Endodermal cell (in vitro differentiated cells): ENCODE measurements around the gene PRPF6. TPM values are rescaled to one million over a fixed set of nuclear protein-coding genes. Genes with fewer than 3 reads are reported as not detected.
A peak's percentile ranks its signal among the peaks of the same experiment; 100 is the strongest.

Source experiments
- DNase-seq: peaks from one replicate; pipeline ENCODE4 v3.0.0-alpha.2; 2017
- H3K27ac ChIP-seq: 2 replicates; pipeline ENCODE4 v1.5.1; 2013; ENCODE audit warnings: mild to moderate bottlenecking, low read depth, low read length, moderate library complexity
- H3K27me3 ChIP-seq: 2 replicates; pipeline ENCODE4 v1.6.1; 2013; ENCODE audit warnings: mild to moderate bottlenecking, low read length, moderate library complexity; ENCODE audit not compliant: insufficient read depth, control insufficient read depth, poor library complexity, severe bottlenecking
- H3K36me3 ChIP-seq: 2 replicates; pipeline ENCODE4 v1.7.0; 2013; ENCODE audit warnings: mild to moderate bottlenecking, low read length, moderate library complexity; ENCODE audit not compliant: control insufficient read depth, insufficient read depth
- H3K4me1 ChIP-seq: one replicate; pipeline ENCODE4 v1.7.0; 2013; ENCODE audit warnings: low read length; ENCODE audit not compliant: control insufficient read depth, insufficient read depth
- H3K4me3 ChIP-seq: 2 replicates; pipeline ENCODE4 v1.5.1; 2013; ENCODE audit warnings: mild to moderate bottlenecking, low read length, moderate library complexity
- H3K9ac ChIP-seq: 2 replicates; pipeline ENCODE4 v1.6.1; 2013; ENCODE audit warnings: mild to moderate bottlenecking, low read length, moderate library complexity; ENCODE audit not compliant: poor library complexity, severe bottlenecking; ENCODE audit errors: extremely low read depth
- H3K9me3 ChIP-seq: 2 replicates; pipeline ENCODE4 v1.6.1; 2013; ENCODE audit warnings: mild to moderate bottlenecking, low read length, moderate library complexity; ENCODE audit not compliant: control insufficient read depth
- H3K27ac Mint-ChIP-seq: 2 replicates; pipeline ENCODE4 v1.8.0; 2020; ENCODE audit warnings: mixed read lengths
- H3K27me3 Mint-ChIP-seq: 2 replicates; pipeline ENCODE4 v1.8.0; 2021; ENCODE audit warnings: mild to moderate bottlenecking, mixed read lengths; ENCODE audit not compliant: insufficient read depth
- H3K36me3 Mint-ChIP-seq: 2 replicates; pipeline ENCODE4 v1.8.0; 2020; ENCODE audit warnings: low read depth, mixed read lengths
- H3K4me1 Mint-ChIP-seq: 2 replicates; pipeline ENCODE4 v1.8.0; 2020; ENCODE audit warnings: mixed read lengths
- H3K4me3 Mint-ChIP-seq: 2 replicates; pipeline ENCODE4 v1.8.0; 2020; ENCODE audit warnings: mild to moderate bottlenecking, moderate library complexity, mixed read lengths
- H3K9me3 Mint-ChIP-seq: 2 replicates; pipeline ENCODE4 v1.8.0; 2020; ENCODE audit warnings: mild to moderate bottlenecking, mixed read lengths
- WGBS, 2 experiments: methylation state at CpG; one replicate each; pipeline versions ENCODE4 v1.1.5 to v1.1.7; 2013; ENCODE audit warnings: missing lambda C conversion rate in 2 of 2, mixed read lengths in 1 of 2; ENCODE audit not compliant: insufficient coverage in 1 of 2, insufficient read length in 1 of 2; 5-methylcytosine and 5-hydroxymethylcytosine counted together
- total RNA-seq, 2 donors: library from RNA; stranded (reverse); fragmentation: NEBNext Ultra II Directional in 1 of 2; extraction: Animal tissue kit (Norgen Biotek cat#: 25700) in 1 of 2; gene quantifications; 2 replicates in 1 of 2; 3 replicates in 1 of 2; pipeline ENCODE4 v1.2.1, GENCODE V29; 2021
- TF ChIP-seq, protein P1 (sequence below): fragments of 200-600 bp; sonication (generic); conservative IDR thresholded peaks from 2 replicates; pipeline ENCODE4 v1.5.0; 2021; ENCODE audit warnings: antibody characterized with exemption, mild to moderate bottlenecking

Gene PRPF6
- total RNA-seq, 2 donors from 2014 or later, result 73.3 to 73.9 TPM

DNA sequence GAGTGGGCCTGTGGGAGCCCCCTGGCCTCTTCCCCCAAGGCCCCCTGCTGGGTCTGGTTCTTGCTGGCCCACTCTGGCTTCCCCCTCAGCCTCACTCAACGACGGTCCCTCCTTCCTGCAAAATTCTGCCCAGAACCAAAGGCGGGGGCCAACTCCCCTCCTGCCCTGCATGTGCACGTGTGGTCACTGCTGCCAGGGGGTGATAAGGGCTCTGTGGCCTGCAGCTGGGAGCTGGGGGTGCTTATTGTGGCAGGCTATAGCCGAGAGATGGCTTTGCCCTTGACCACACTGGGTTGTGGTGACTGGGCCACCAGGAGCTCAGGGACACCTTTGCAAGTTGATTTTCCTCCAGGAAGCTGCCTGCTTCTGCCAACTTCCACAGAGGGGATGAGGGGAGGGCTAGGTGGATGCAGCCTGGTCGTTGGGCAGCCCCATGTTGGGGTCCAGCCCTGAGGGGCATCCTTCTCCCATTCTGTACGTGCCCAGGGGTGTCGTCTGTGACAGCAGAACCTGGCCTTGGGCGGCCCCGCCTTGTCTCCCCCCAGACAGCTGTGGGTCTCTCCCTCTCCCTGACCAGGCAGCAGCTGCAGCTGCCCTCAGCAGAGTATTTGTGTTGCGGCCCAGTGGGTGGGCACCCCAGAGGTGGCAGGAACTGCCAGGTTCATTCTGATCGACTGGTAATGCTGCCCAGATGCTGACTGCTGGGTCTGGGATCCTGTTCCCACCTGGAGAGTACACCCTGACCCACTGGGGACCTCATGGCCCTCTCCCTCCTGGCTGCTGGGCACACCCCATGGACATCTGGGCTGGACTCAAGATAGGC, 87.7 kb downstream of the PRPF6 start:
- Histone ChIP-seq H3K27me3 (no peaks in the 10 kb centered on the region), H3K27ac (no peak overlapping the region), H3K4me1 (no peaks in the 10 kb centered on the region), H3K36me3 (no peaks in the 10 kb centered on the region), H3K9me3 (no peaks in the 10 kb centered on the region), H3K9ac (no peak overlapping the region), H3K4me3 (no peak overlapping the region)
- Mint-ChIP-seq H3K9me3 (no peaks in the 10 kb centered on the region), H3K36me3 (peaks cover 4% of the 10 kb centered on the region), H3K27me3 (peaks cover 3% of the 10 kb centered on the region), H3K27ac (no peak overlapping the region), H3K4me1 (peaks cover 14% of the 10 kb centered on the region), H3K4me3 (no peak overlapping the region)
- WGBS, 2 experiments, result 86% methylated on average over 8 to 12 of the region's 12 CpGs
- DNase-seq, result no peak
- TF ChIP-seq, protein P1, sequence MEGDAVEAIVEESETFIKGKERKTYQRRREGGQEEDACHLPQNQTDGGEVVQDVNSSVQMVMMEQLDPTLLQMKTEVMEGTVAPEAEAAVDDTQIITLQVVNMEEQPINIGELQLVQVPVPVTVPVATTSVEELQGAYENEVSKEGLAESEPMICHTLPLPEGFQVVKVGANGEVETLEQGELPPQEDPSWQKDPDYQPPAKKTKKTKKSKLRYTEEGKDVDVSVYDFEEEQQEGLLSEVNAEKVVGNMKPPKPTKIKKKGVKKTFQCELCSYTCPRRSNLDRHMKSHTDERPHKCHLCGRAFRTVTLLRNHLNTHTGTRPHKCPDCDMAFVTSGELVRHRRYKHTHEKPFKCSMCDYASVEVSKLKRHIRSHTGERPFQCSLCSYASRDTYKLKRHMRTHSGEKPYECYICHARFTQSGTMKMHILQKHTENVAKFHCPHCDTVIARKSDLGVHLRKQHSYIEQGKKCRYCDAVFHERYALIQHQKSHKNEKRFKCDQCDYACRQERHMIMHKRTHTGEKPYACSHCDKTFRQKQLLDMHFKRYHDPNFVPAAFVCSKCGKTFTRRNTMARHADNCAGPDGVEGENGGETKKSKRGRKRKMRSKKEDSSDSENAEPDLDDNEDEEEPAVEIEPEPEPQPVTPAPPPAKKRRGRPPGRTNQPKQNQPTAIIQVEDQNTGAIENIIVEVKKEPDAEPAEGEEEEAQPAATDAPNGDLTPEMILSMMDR, result no peak

DNA sequence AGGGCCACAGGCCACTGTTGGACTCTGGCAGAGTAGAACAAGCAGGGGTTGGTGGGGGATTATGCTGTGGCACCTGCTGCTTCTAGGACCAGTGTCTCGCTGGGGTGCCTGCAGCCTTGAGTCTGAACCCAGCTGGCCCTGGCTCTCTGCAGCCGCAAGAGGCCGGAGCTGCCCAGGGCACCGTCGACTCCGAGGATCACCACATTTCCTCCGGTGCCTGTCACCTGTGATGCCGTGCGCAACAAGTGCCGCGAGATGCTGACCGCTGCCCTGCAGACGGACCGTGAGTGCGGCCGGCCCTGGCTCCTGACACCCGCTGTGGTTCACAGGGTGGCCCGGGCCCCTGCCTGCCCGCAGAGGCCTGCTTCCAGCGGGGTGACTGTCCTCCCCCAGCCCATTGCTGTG, 88.3 kb downstream of the PRPF6 start:
- peaks cover 4% of the 10 kb centered on the region for H3K36me3 Mint-ChIP-seq
- H3K27ac ChIP-seq, result no peak overlapping the region
- H3K36me3 ChIP-seq, result no peaks in the 10 kb centered on the region
- peaks cover 8% of the 10 kb centered on the region for H3K4me1 Mint-ChIP-seq
- H3K4me1 ChIP-seq, result no peaks in the 10 kb centered on the region
- H3K27me3 Mint-ChIP-seq, result no peaks in the 10 kb centered on the region
- DNase-seq, result no peak
- H3K27me3 ChIP-seq, result no peaks in the 10 kb centered on the region
- 94 to 95% methylated on average over 19 to 20 of the region's 20 CpGs for WGBS, 2 experiments
- H3K9ac ChIP-seq, result no peak overlapping the region
- H3K4me3 ChIP-seq, result no peak overlapping the region
- no peaks in the 10 kb centered on the region for H3K9me3 ChIP-seq
- TF ChIP-seq, protein P1, result no peak
- no peak overlapping the region for H3K27ac Mint-ChIP-seq
- no peaks in the 10 kb centered on the region for H3K9me3 Mint-ChIP-seq
- no peak overlapping the region for H3K4me3 Mint-ChIP-seq

DNA sequence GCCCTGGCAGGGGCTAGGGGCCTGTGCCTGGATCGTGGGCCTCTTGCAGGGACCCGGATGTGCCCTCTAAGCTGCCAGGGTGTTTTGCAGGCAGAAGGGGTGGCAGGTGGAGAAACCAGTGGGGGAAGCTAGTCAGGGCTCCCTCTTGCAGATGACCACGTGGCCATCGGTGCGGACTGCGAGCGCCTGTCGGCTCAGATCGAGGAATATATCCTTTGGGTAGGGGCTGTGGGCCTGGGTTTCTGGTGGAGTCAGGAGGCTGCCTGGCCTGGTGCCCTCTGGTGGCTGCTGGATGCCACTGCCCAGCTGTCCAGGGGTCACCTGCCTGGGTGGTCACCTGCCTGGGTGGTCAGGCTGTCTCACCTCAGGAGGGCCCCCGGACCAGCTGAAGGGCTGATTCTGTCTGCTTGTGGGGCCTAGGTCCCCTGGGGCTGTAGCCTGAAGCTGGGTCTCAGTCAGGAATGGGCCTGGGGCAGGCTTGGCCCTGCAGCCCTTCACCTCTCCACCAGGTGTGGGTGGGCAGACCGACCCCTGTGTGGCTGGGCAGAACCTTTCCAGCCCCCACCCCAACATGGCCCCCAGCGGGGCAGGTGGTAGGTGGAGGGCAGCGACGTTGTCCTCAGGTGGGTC, 88.8 kb downstream of the PRPF6 start:
- Histone ChIP-seq H3K9ac (no peak overlapping the region), H3K4me3 (no peak overlapping the region), H3K9me3 (no peaks in the 10 kb centered on the region), H3K27ac (no peak overlapping the region), H3K36me3 (no peaks in the 10 kb centered on the region), H3K4me1 (no peaks in the 10 kb centered on the region), H3K27me3 (no peaks in the 10 kb centered on the region)
- H3K36me3 Mint-ChIP-seq, result peaks cover 4% of the 10 kb centered on the region
- H3K27me3 Mint-ChIP-seq, result no peaks in the 10 kb centered on the region
- H3K4me3 Mint-ChIP-seq, result no peak overlapping the region
- no peak overlapping the region for H3K27ac Mint-ChIP-seq
- DNase-seq, result peak; percentile 89
- 75 to 77% methylated on average over 9 to 14 of the region's 14 CpGs for WGBS, 2 experiments
- H3K4me1 Mint-ChIP-seq, result peaks cover 7% of the 10 kb centered on the region
- TF ChIP-seq, protein P1, result peak; percentile 97
- no peaks in the 10 kb centered on the region for H3K9me3 Mint-ChIP-seq
